Hippocampal formation (tissue), 2 donors: ENCODE results near the gene C2CD2.

Experiments used
- DNase-seq, 2 donors: peaks; one replicate each; lab custom pipeline; 2025; lab: John Stamatoyannopoulos, UW

The C2CD2 gene

GRCh38 chr21:41886328-41886727, 67.5 kb downstream of the C2CD2 start:
- no peak for DNase-seq

- DNase-seq: no peak
Measured at GRCh38 chr21:41885341-41886024, 68.3 kb downstream of the C2CD2 start.

- DNase-seq: no peak
Measured at GRCh38 chr21:41884501-41885030, 69.3 kb downstream of the C2CD2 start.

- DNase-seq: no peak
Measured at GRCh38 chr21:41883582-41883981, 70.2 kb downstream of the C2CD2 start.

GRCh38 chr21:41881051-41881450, 72.8 kb downstream of the C2CD2 start:
- DNase-seq: no peak

- DNase-seq: no peak
Measured at GRCh38 chr21:41880153-41880552, 73.7 kb downstream of the C2CD2 start.

- DNase-seq: peak; percentile 53 to 75
Measured at GRCh38 chr21:41879190-41879998, 74.4 kb downstream of the C2CD2 start, which contains the start of gene PRDM15. TSS of gene PRDM15 (minus strand) at chr21:41879344. CDS start at chr21:41860363, 18,981 bp downstream.

GRCh38 chr21:41878831-41879189, 75.0 kb downstream of the C2CD2 start:
- peak; percentile 53 to 74 for DNase-seq

GRCh38 chr21:41877901-41878830, 75.7 kb downstream of the C2CD2 start:
- DNase-seq: peak in 1 of 2 donors; percentile 20

- DNase-seq: no peak
Measured at GRCh38 chr21:41876928-41877652, 76.7 kb downstream of the C2CD2 start.

GRCh38 chr21:41876396-41876795, 77.4 kb downstream of the C2CD2 start:
- DNase-seq: no peak

GRCh38 chr21:41875086-41875485, 78.7 kb downstream of the C2CD2 start:
- no peak for DNase-seq

- no peak for DNase-seq
Measured at GRCh38 chr21:41874611-41875010, 79.2 kb downstream of the C2CD2 start.

- no peak for DNase-seq
Measured at GRCh38 chr21:41873426-41873825, 80.4 kb downstream of the C2CD2 start.

GRCh38 chr21:41873005-41873404, 80.8 kb downstream of the C2CD2 start:
- no peak for DNase-seq

GRCh38 chr21:41871293-41872030, 82.4 kb downstream of the C2CD2 start:
- DNase-seq: no peak

- no peak for DNase-seq
Measured at GRCh38 chr21:41869771-41870170, 84.0 kb downstream of the C2CD2 start.

GRCh38 chr21:41868062-41868710, 85.6 kb downstream of the C2CD2 start:
- no peak for DNase-seq

- no peak for DNase-seq
Measured at GRCh38 chr21:41867313-41867712, 86.5 kb downstream of the C2CD2 start.

- no peak for DNase-seq
Measured at GRCh38 chr21:41866274-41866809, 87.5 kb downstream of the C2CD2 start.
